Activated naive CD8-positive, alpha-beta T cell treated with anti-CD3 and anti-CD28 coated beads, Interleukin-2, amount 50 U/mL, for 24 hours (primary cell): ENCODE measurements around the gene CAMKMT.

Source experiments
- ATAC-seq: fragments of 150-1000 bp; cut with Tn5 transposase; one replicate; pipeline ENCODE4 v1.10.0; 2021
- DNase-seq: peaks from one replicate; pipeline ENCODE4 v3.0.0; 2021
- H3K27ac Mint-ChIP-seq: one replicate; pipeline ENCODE4 v1.8.0; 2021; ENCODE audit warnings: mild to moderate bottlenecking, mixed read lengths
- H3K27me3 Mint-ChIP-seq: one replicate; pipeline ENCODE4 v1.8.0; 2021; ENCODE audit warnings: mixed read lengths
- H3K36me3 Mint-ChIP-seq: one replicate; pipeline ENCODE4 v1.8.0; 2021; ENCODE audit warnings: low read depth, mixed read lengths
- H3K4me1 Mint-ChIP-seq: one replicate; pipeline ENCODE4 v1.8.0; 2021; ENCODE audit warnings: mixed read lengths
- H3K4me3 Mint-ChIP-seq: one replicate; pipeline ENCODE4 v1.8.0; 2021; ENCODE audit warnings: mild to moderate bottlenecking, moderate library complexity, mixed read lengths
- H3K9me3 Mint-ChIP-seq: one replicate; pipeline ENCODE4 v1.8.0; 2021; ENCODE audit warnings: mixed read lengths

CAMKMT gene

DNA sequence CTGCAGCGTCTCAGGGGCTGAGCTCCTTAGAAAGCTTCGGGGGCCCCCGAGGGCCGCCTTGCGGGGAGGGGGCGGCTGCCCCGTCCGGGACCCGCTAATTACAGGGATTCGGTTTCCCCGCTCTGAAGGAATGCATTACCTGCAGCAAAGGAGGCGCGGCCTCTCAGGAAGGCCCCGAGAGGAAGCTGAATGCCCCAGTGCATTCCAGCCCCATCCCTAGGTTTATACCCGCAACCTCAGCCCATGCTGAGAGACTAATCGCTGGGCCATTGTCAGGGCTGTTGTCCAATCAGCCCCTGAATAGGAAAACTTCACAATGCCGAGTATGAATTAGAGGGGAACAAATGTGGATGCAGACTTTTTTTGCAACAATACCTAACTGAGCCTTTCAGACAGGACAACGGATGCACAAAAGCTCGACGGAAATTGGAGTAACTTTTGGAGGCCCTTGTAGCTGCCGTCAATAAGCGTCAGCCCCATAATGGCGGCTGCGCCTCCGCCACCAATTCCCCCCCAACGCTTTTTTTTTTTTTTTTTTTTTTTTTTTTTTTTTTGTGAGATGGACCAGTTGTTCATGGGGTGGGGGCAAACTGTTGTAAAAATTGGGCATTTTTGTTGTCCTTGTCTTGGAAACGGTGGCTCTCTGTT lies 441.2 kb downstream of the CAMKMT start:
- H3K4me3 Mint-ChIP-seq = no peak overlapping the region
- peaks cover 13% of the 10 kb centered on the region for H3K4me1 Mint-ChIP-seq
- no peaks in the 10 kb centered on the region for H3K9me3 Mint-ChIP-seq
- H3K27me3 Mint-ChIP-seq = peaks cover 88% of the 10 kb centered on the region
- DNase-seq = no peak
- no peak overlapping the region for H3K27ac Mint-ChIP-seq
- ATAC-seq = no peak
- no peaks in the 10 kb centered on the region for H3K36me3 Mint-ChIP-seq

DNA sequence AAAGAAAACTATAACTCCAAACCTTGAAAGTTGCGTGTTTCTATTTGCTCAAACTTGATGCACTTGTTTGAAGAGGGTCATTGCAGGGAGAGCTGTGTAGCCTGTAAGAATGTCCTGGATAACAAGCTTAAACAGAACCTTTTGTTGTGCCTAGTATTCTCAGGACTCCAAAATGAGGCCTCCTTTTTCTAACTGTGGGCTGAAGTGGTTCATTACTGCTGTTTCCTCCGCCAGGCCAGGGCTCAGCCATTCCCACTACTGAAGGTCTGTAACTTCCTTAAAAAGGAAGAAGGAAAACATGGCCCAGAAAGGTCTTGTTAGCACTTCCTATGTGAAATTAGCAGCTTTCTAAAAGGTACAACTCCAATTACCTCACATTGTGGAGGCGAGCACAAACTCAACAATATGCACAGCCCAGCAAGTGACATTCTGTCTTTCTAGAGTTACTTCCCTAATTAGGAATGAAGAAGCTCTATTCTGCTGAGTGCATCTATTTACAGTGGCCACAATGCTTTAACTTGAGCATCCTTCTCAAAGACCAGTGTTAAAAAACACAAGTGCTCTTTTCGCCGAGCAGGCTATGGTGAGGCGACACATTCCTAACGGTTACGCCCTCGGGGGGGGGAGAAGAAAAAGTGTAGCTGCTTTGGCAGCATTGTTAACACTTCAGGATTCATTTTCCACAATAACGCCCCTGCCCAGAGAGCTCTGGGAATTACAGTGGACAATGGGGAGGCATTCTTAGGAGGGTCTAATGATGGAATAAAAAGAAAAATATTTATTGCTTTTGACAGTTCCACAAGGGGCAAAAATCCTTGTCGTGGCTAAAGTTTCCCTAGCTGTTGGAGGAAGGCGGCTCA lies 442.9 kb downstream of the CAMKMT start:
- no peak overlapping the region for H3K4me3 Mint-ChIP-seq
- H3K9me3 Mint-ChIP-seq = no peaks in the 10 kb centered on the region
- DNase-seq (no peak), ATAC-seq (no peak)
- no peak overlapping the region for H3K27ac Mint-ChIP-seq
- no peaks in the 10 kb centered on the region for H3K36me3 Mint-ChIP-seq
- H3K27me3 Mint-ChIP-seq = peaks cover 88% of the 10 kb centered on the region
- peaks cover 13% of the 10 kb centered on the region for H3K4me1 Mint-ChIP-seq

DNA sequence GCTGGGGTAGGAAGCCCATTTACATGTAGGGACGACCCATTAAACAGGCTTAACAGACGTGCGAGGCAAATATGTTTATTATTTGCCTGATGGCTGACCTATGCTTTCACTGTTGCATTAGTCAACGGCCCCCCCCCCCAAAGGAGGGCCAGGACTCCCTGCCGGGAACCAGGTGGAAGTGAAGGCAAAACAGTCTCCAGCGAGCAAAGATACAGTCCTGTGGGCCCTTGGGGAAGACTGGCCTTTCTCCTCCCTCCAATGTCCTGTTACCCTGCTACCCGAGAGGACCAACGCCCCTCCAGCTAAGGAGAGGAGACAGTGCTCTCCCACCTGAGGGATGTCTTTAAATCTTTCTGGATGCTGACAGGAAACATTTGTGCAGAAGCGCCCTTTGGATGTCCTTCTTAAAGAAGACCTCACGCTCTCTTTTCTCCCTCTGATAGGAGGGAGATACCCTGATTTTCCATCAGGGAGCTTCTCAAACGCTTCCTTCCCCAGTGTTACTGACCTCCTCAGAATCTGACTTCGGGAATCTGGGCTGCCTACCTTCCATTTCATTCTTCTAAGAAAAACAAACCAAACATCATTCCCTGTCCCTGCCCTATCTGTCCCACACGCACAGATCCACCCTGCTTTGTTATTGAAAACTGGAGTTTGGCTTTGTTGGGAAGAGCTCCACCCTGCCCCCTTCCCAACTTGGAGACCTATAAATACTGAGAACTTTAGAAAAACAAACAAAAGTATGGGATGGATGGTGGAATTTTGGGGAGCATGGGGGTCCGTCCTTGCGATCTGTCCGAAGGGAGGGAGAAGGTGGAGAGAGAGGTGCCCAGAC lies 443.9 kb downstream of the CAMKMT start:
- Mint-ChIP-seq H3K4me3 (no peak overlapping the region), H3K4me1 (peaks cover 13% of the 10 kb centered on the region), H3K27ac (no peak overlapping the region), H3K36me3 (no peaks in the 10 kb centered on the region), H3K9me3 (no peaks in the 10 kb centered on the region), H3K27me3 (peaks cover 85% of the 10 kb centered on the region)
- no peak for DNase-seq
- no peak for ATAC-seq

DNA sequence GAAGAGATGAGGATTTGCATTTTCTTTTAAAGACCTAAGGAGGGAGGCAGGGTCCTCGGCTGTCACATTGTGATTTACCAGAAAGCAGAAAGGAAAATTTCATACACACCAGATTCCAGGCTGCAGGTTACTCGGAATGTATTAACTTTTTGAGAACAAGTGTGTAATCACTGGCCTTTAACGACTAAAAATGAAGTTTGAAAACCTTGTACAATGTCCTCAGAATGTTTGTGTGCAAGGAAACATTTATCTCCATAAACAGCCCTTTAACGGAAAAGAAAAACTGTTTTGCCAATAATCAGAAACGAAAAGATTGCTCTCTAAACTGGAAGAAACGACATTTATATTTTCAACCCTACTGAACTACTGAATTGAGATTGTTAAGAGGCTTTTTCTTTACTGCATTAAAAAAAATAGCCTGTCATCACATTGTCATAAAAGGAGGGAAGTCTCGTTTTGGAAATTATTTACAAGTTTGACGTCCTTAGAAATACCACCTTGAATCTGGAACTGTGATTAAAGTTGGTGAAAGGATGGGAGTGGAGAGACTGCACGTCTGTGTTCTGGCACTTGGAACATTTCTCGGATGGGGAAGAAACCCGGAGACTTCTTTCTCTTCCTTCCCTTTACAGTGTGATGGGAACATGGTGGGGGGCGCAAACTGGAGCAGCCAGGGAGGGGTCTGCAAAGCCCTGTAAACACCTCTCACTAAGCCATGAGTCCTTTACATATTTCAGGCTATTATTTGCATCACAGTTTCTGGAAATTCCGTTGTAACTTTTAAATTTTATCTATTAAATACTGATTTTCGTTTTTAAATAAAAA lies 445.7 kb downstream of the CAMKMT start:
- H3K36me3 Mint-ChIP-seq = no peaks in the 10 kb centered on the region
- H3K4me1 Mint-ChIP-seq = peaks cover 2% of the 10 kb centered on the region

DNA sequence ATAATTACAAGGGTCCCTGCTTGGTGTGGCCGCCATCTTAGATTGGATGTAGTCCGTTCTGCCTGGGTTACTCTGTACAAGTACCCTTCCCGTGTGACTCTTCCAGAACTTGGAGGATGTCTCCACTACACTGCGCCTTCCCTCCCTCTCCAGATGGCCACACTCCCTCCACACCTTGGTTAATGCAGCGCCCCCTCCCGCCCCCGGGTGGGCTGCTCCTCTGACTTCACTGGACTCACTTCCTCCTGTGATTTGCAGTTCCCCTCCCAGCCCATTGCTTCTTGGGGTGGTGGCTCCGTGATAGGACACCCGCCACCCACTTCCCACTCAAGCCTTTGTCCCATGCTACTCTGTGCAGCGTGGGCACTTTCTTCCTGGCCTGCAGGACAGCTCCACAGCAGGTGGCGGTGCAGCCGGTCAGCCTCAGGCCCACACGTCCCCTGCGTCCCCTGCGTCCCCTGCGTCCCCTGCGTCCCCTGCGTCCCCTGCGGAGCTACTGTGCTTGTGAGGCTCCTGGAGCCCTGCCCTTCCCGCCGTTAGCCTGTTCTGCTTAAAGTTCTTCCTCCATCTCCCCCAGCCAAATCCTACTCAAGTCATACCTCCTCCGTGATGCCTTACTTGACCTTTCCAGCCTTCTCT lies 449.3 kb downstream of the CAMKMT start:
- H3K27me3 Mint-ChIP-seq = peaks cover 72% of the 10 kb centered on the region
- DNase-seq = no peak
- H3K4me3 Mint-ChIP-seq = no peak overlapping the region
- no peak overlapping the region for H3K27ac Mint-ChIP-seq
- no peaks in the 10 kb centered on the region for H3K4me1 Mint-ChIP-seq
- H3K9me3 Mint-ChIP-seq = no peaks in the 10 kb centered on the region
- no peaks in the 10 kb centered on the region for H3K36me3 Mint-ChIP-seq
- ATAC-seq = no peak

More for the DNA sequence above, 445.7 kb downstream of the CAMKMT start:
- ATAC-seq (no peak), DNase-seq (no peak)
- H3K9me3 Mint-ChIP-seq = no peaks in the 10 kb centered on the region
- no peak overlapping the region for H3K27ac Mint-ChIP-seq
- H3K4me3 Mint-ChIP-seq = no peak overlapping the region
- peaks cover 81% of the 10 kb centered on the region for H3K27me3 Mint-ChIP-seq

DNA sequence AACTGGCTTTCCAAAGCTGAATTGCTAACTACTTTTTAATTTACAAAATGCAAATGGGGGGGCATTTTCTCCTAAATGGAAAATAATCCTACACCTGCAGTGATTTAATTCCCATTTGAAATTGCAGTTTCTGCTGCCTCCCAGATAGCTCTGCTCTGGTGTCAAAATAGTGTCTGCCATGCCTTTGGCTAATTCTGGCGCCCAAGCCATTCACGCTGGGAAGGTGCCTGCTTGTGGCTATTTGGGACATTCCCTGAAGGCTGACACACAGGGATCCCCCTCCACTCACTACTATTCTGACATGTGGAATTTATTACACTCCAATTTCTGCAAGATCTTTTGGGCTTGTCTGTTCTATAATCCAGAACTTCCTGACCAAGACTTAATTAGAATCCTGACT lies 451.4 kb downstream of the CAMKMT start:
- Mint-ChIP-seq H3K27me3 (peaks cover 55% of the 10 kb centered on the region), H3K9me3 (no peaks in the 10 kb centered on the region), H3K27ac (no peak overlapping the region), H3K36me3 (no peaks in the 10 kb centered on the region), H3K4me3 (no peak overlapping the region), H3K4me1 (no peaks in the 10 kb centered on the region)
- DNase-seq = no peak
- ATAC-seq = no peak

DNA sequence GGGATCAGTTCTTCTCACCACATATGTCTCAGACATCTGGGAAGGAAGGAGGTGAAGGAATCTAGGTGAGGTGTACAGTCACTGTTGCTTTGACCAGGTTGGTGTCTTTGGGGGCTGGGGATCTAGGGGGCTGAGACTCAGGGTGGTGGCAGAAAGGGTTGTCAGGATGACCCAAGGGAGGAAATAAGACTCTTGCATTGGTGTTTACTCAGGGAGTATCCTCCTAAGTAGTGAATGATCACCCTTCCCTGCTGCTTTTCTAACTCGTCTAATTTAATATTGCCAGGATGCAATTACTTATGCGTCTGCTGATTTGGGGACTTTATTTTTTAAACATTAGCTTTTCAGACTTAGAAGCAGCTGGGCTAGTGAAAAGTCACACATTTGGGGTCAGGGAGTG lies 451.9 kb downstream of the CAMKMT start:
- Mint-ChIP-seq H3K9me3 (no peaks in the 10 kb centered on the region), H3K27me3 (peaks cover 51% of the 10 kb centered on the region), H3K27ac (no peak overlapping the region), H3K4me1 (no peaks in the 10 kb centered on the region), H3K36me3 (no peaks in the 10 kb centered on the region), H3K4me3 (no peak overlapping the region)
- ATAC-seq (no peak), DNase-seq (no peak)

DNA sequence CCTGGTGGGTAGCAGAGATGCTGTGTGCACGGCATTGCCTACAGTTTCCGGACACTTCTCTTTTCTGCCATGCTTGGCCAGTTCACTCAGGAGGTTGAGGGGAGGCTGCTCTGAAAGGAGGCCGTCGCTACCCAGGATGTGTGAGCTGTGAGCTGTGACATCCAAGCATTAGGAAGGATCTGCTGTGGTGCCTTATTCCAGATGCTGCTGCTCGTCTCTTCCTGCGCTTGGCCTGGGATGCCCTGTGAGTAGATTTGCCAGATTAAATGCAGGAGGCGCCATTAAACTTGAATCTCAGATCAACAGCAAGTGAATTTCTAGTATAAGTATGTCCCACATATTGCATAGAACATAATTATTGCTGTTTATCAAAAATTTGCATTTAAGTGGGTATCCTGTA lies 455.5 kb downstream of the CAMKMT start:
- H3K36me3 Mint-ChIP-seq = no peaks in the 10 kb centered on the region
- no peak overlapping the region for H3K4me3 Mint-ChIP-seq
- DNase-seq (no peak), ATAC-seq (no peak)
- peaks cover 23% of the 10 kb centered on the region for H3K27me3 Mint-ChIP-seq
- no peaks in the 10 kb centered on the region for H3K9me3 Mint-ChIP-seq
- no peak overlapping the region for H3K27ac Mint-ChIP-seq
- no peaks in the 10 kb centered on the region for H3K4me1 Mint-ChIP-seq

DNA sequence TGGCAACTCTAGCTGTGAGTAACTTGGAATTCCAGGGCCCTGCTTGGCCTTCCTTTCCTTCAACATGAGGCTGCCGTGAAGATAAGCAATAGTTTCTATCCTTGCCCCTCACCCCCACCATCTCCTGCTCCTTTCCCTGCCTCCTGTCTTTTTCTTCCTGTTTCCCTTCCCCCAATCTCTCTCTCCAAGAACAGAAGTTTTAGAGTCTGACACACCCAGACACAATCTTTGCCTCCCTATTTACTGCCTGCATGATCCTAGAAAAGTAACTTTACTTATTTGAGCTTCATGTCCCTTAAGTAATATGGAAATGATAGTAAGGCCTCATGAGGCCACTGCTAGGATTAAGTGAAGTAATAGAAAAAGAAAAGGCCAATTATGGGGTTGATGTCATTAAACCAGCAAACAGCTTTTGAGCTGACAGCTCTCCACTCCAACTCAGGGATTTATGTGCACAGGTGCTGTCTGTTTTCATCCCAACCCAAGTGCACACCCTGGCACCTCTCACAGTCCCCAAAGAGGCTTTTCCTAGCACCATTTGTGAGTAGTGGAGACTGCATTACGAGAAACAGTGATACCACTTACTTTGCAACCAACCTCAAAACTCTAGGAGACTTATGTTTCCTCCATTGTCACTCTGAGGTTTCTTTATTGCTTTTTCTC lies 456.1 kb downstream of the CAMKMT start:
- H3K4me3 Mint-ChIP-seq = no peak overlapping the region
- H3K36me3 Mint-ChIP-seq = no peaks in the 10 kb centered on the region
- H3K27me3 Mint-ChIP-seq = peaks cover 20% of the 10 kb centered on the region
- H3K4me1 Mint-ChIP-seq = no peaks in the 10 kb centered on the region
- DNase-seq (no peak), ATAC-seq (no peak)
- no peak overlapping the region for H3K27ac Mint-ChIP-seq
- no peaks in the 10 kb centered on the region for H3K9me3 Mint-ChIP-seq

DNA sequence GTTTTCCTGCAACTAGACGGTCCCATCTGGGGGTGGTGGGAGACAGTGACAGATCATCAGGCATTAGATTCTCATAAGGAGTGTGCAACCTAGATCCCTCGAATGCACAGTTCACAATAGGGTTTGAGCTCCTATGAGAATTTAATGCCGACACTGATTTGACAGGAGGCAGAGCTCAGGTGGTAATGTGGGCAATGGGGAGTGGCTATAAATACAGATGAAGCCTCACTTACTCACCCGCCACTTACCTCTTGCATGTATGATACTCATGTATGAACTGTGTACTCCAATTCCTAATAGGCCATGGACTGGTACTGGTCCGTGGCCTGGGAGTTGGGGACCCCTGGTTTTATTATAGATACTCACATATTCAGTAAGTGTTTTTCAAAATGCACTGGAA lies 457.3 kb downstream of the CAMKMT start:
- Mint-ChIP-seq H3K36me3 (no peaks in the 10 kb centered on the region), H3K9me3 (no peaks in the 10 kb centered on the region), H3K27ac (no peak overlapping the region), H3K27me3 (peaks cover 12% of the 10 kb centered on the region), H3K4me3 (no peak overlapping the region), H3K4me1 (no peaks in the 10 kb centered on the region)
- no peak for ATAC-seq
- DNase-seq = no peak

DNA sequence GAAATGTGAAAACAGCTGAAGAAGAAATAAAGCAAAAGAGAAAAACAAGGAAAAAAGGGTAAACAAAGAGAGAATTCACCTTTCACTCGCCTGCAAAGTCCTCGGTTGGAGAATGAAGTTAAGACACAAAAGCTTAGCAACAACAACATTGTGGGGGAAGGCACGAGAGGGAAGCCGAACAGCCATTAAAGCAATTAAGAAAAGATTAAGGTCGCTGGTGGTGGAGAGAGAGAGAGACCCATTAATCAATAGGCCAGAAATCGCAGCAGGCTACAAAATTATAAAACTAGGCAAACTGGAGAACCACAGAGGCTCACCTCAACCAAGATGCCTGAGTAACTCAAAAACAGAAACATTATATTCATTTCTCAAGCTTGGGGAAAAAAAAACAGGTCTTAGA lies 459.8 kb downstream of the CAMKMT start:
- Mint-ChIP-seq H3K36me3 (no peaks in the 10 kb centered on the region), H3K4me3 (no peak overlapping the region), H3K27me3 (peaks cover 1% of the 10 kb centered on the region), H3K4me1 (no peaks in the 10 kb centered on the region), H3K27ac (no peak overlapping the region), H3K9me3 (no peaks in the 10 kb centered on the region)
- DNase-seq = no peak
- no peak for ATAC-seq

DNA sequence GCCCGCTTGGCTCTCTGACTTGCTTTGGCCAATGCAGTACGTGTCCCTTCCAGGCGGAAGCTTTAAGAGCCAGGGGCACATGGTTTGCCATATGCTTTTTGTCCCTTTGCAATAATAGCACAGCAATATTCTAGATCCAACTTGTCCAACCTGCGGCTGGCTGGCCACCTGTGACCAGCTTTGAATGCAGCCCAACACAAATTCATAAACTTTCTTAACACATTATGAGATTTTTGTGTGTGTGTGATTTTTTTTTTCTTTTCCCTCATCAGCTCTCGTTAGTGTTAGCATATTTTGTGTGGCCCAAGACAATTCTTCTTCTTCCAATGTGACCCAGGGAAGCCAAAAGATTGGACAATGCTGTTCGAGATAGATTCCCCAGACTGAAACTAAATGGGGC lies 460.4 kb downstream of the CAMKMT start:
- Mint-ChIP-seq H3K27me3 (peaks cover 1% of the 10 kb centered on the region), H3K4me3 (no peak overlapping the region), H3K4me1 (no peaks in the 10 kb centered on the region), H3K27ac (no peak overlapping the region), H3K9me3 (no peaks in the 10 kb centered on the region), H3K36me3 (no peaks in the 10 kb centered on the region)
- ATAC-seq = no peak
- no peak for DNase-seq
